ENCODE results near the gene ISL1.

Gene ISL1

GRCh38 chr5:51389288-51389576 is 6.0 kb downstream of the ISL1 start:
- no peak overlapping the region for H3K27ac ChIP-seq (ENCODE audit: low read length)
- peaks cover 53% of the 10 kb centered on the region for H3K4me1 ChIP-seq (ENCODE audit: insufficient read depth, low read length)
- H3K9ac ChIP-seq (ENCODE audit: low read depth, low read length) = no peak overlapping the region
- H3K4me3 ChIP-seq (ENCODE audit: low read length) = peak overlapping the region; percentile 55
- no peaks in the 10 kb centered on the region for H3K9me3 ChIP-seq (ENCODE audit: insufficient read depth, low read depth, low read length)
- H3K36me3 ChIP-seq (ENCODE audit: insufficient read depth, low read depth, low read length) = no peaks in the 10 kb centered on the region
- H3K27me3 ChIP-seq (ENCODE audit: insufficient read depth, low read length) = peaks cover 100% of the 10 kb centered on the region

- H3K27me3 ChIP-seq (ENCODE audit: insufficient read depth, low read length) = peaks cover 100% of the 10 kb centered on the region
These were observed 6.6 kb downstream of the ISL1 start for GRCh38 chr5:51389577-51390463.

GRCh38 chr5:51391175-51391574 is 7.9 kb downstream of the ISL1 start:
- Histone ChIP-seq H3K9ac (ENCODE audit: low read depth, low read length) (no peak overlapping the region), H3K4me3 (ENCODE audit: low read length) (no peak overlapping the region), H3K9me3 (ENCODE audit: insufficient read depth, low read depth, low read length) (no peaks in the 10 kb centered on the region), H3K27me3 (ENCODE audit: insufficient read depth, low read length) (peaks cover 100% of the 10 kb centered on the region), H3K4me1 (ENCODE audit: insufficient read depth, low read length) (peaks cover 49% of the 10 kb centered on the region), H3K27ac (ENCODE audit: low read length) (no peak overlapping the region), H3K36me3 (ENCODE audit: insufficient read depth, low read depth, low read length) (no peaks in the 10 kb centered on the region)

More at GRCh38 chr5:51389577-51390463, 6.6 kb downstream of the ISL1 start:
- H3K27ac ChIP-seq (ENCODE audit: low read length) = no peak overlapping the region
- H3K36me3 ChIP-seq (ENCODE audit: insufficient read depth, low read depth, low read length) = no peaks in the 10 kb centered on the region
- peak overlapping the region; percentile 61 for H3K4me3 ChIP-seq (ENCODE audit: low read length)
- peaks cover 51% of the 10 kb centered on the region for H3K4me1 ChIP-seq (ENCODE audit: insufficient read depth, low read length)
- H3K9me3 ChIP-seq (ENCODE audit: insufficient read depth, low read depth, low read length) = no peaks in the 10 kb centered on the region
- no peak overlapping the region for H3K9ac ChIP-seq (ENCODE audit: low read depth, low read length)

GRCh38 chr5:51392689-51393199 is 9.5 kb downstream of the ISL1 start:
- Histone ChIP-seq H3K27ac (ENCODE audit: low read length) (no peak overlapping the region), H3K4me3 (ENCODE audit: low read length) (no peak overlapping the region), H3K27me3 (ENCODE audit: insufficient read depth, low read length) (peaks cover 100% of the 10 kb centered on the region), H3K36me3 (ENCODE audit: insufficient read depth, low read depth, low read length) (no peaks in the 10 kb centered on the region), H3K9ac (ENCODE audit: low read depth, low read length) (no peak overlapping the region), H3K4me1 (ENCODE audit: insufficient read depth, low read length) (peaks cover 35% of the 10 kb centered on the region), H3K9me3 (ENCODE audit: insufficient read depth, low read depth, low read length) (no peaks in the 10 kb centered on the region)

GRCh38 chr5:51394609-51395008 is 11.4 kb downstream of the ISL1 start:
- H3K9ac ChIP-seq (ENCODE audit: low read depth, low read length) = no peak overlapping the region
- no peaks in the 10 kb centered on the region for H3K9me3 ChIP-seq (ENCODE audit: insufficient read depth, low read depth, low read length)
- no peak overlapping the region for H3K27ac ChIP-seq (ENCODE audit: low read length)
- H3K27me3 ChIP-seq (ENCODE audit: insufficient read depth, low read length) = peaks cover 100% of the 10 kb centered on the region
- no peak overlapping the region for H3K4me3 ChIP-seq (ENCODE audit: low read length)
- H3K4me1 ChIP-seq (ENCODE audit: insufficient read depth, low read length) = peaks cover 32% of the 10 kb centered on the region
- no peaks in the 10 kb centered on the region for H3K36me3 ChIP-seq (ENCODE audit: insufficient read depth, low read depth, low read length)

GRCh38 chr5:51395245-51395644 is 12.0 kb downstream of the ISL1 start:
- Histone ChIP-seq H3K9me3 (ENCODE audit: insufficient read depth, low read depth, low read length) (no peaks in the 10 kb centered on the region), H3K36me3 (ENCODE audit: insufficient read depth, low read depth, low read length) (no peaks in the 10 kb centered on the region), H3K27me3 (ENCODE audit: insufficient read depth, low read length) (peaks cover 100% of the 10 kb centered on the region), H3K27ac (ENCODE audit: low read length) (no peak overlapping the region), H3K4me3 (ENCODE audit: low read length) (no peak overlapping the region), H3K4me1 (ENCODE audit: insufficient read depth, low read length) (peaks cover 37% of the 10 kb centered on the region), H3K9ac (ENCODE audit: low read depth, low read length) (no peak overlapping the region)

GRCh38 chr5:51395666-51396356 is 12.6 kb downstream of the ISL1 start:
- no peak overlapping the region for H3K27ac ChIP-seq (ENCODE audit: low read length)
- H3K27me3 ChIP-seq (ENCODE audit: insufficient read depth, low read length) = peaks cover 100% of the 10 kb centered on the region
- H3K4me3 ChIP-seq (ENCODE audit: low read length) = no peak overlapping the region
- H3K36me3 ChIP-seq (ENCODE audit: insufficient read depth, low read depth, low read length) = no peaks in the 10 kb centered on the region
- H3K4me1 ChIP-seq (ENCODE audit: insufficient read depth, low read length) = peaks cover 35% of the 10 kb centered on the region
- no peak overlapping the region for H3K9ac ChIP-seq (ENCODE audit: low read depth, low read length)
- H3K9me3 ChIP-seq (ENCODE audit: insufficient read depth, low read depth, low read length) = no peaks in the 10 kb centered on the region

- Histone ChIP-seq H3K9ac (ENCODE audit: low read depth, low read length) (no peak overlapping the region), H3K9me3 (ENCODE audit: insufficient read depth, low read depth, low read length) (no peaks in the 10 kb centered on the region), H3K27ac (ENCODE audit: low read length) (no peak overlapping the region), H3K4me1 (ENCODE audit: insufficient read depth, low read length) (peaks cover 35% of the 10 kb centered on the region; the same call in 1 of the 2 replicates), H3K36me3 (ENCODE audit: insufficient read depth, low read depth, low read length) (no peaks in the 10 kb centered on the region), H3K27me3 (ENCODE audit: insufficient read depth, low read length) (peaks cover 100% of the 10 kb centered on the region), H3K4me3 (ENCODE audit: low read length) (no peak overlapping the region)
These were observed 13.5 kb downstream of the ISL1 start for GRCh38 chr5:51396797-51397196.

- Histone ChIP-seq H3K4me1 (ENCODE audit: insufficient read depth, low read length) (peaks cover 28% of the 10 kb centered on the region; the same call in 1 of the 2 replicates), H3K9ac (ENCODE audit: low read depth, low read length) (no peak overlapping the region), H3K4me3 (ENCODE audit: low read length) (no peak overlapping the region), H3K27me3 (ENCODE audit: insufficient read depth, low read length) (peaks cover 98% of the 10 kb centered on the region), H3K36me3 (ENCODE audit: insufficient read depth, low read depth, low read length) (no peaks in the 10 kb centered on the region), H3K9me3 (ENCODE audit: insufficient read depth, low read depth, low read length) (no peaks in the 10 kb centered on the region), H3K27ac (ENCODE audit: low read length) (no peak overlapping the region)
These were observed 14.7 kb downstream of the ISL1 start for GRCh38 chr5:51397996-51398395.

- H3K9me3 ChIP-seq (ENCODE audit: insufficient read depth, low read depth, low read length) = no peaks in the 10 kb centered on the region
- no peaks in the 10 kb centered on the region for H3K36me3 ChIP-seq (ENCODE audit: insufficient read depth, low read depth, low read length)
- peak overlapping the region; percentile 62 for H3K4me3 ChIP-seq (ENCODE audit: low read length)
- H3K9ac ChIP-seq (ENCODE audit: low read depth, low read length) = no peak overlapping the region
- H3K4me1 ChIP-seq (ENCODE audit: insufficient read depth, low read length) = peaks cover 26% of the 10 kb centered on the region; the same call in 1 of the 2 replicates
- H3K27me3 ChIP-seq (ENCODE audit: insufficient read depth, low read length) = peaks cover 89% of the 10 kb centered on the region
- no peak overlapping the region for H3K27ac ChIP-seq (ENCODE audit: low read length)
These were observed 15.8 kb downstream of the ISL1 start for GRCh38 chr5:51398875-51399642.

GRCh38 chr5:51399643-51400006 is 16.4 kb downstream of the ISL1 start:
- Histone ChIP-seq H3K9me3 (ENCODE audit: insufficient read depth, low read depth, low read length) (no peaks in the 10 kb centered on the region), H3K27me3 (ENCODE audit: insufficient read depth, low read length) (peaks cover 89% of the 10 kb centered on the region), H3K27ac (ENCODE audit: low read length) (no peak overlapping the region), H3K4me1 (ENCODE audit: insufficient read depth, low read length) (peaks cover 21% of the 10 kb centered on the region; the same call in 1 of the 2 replicates), H3K36me3 (ENCODE audit: insufficient read depth, low read depth, low read length) (no peaks in the 10 kb centered on the region), H3K9ac (ENCODE audit: low read depth, low read length) (no peak overlapping the region), H3K4me3 (ENCODE audit: low read length) (peak overlapping the region; percentile 62)

Data from iPS-20b (cell line).